HepG2 (cell line): Measurements from ENCODE around the gene DPM2. TPM values are rescaled to one million over a fixed set of nuclear protein-coding genes. Genes with fewer than 3 reads are reported as not detected.

Source experiments
- ATAC-seq: fragments of 200-7000 bp; cut with Tn5 transposase; 3 replicates; pipeline ENCODE4 v1.9.1; 2020; ENCODE audit warnings: mild to moderate bottlenecking, moderate library complexity
- BruUV-seq: library from RNA; stranded (reverse); fragments of 400-500 nt; replicated peaks from 2 replicates; lab custom pipeline; 2021; lab: Mats Ljungman, UMichigan
- CTCF ChIA-PET: fragments of 300-600 bp; formaldehyde crosslinking; extraction: SDS; loops from one replicate; lab custom pipeline; 2021; ENCODE audit warnings: low total read pairs, inconsistent platforms, low intra/inter-chr PET ratio; lab: Yijun Ruan, JAX
- POLR2A ChIA-PET: fragments of 350-600 bp; sonication (Branson Sonifier 250); formaldehyde crosslinking; loops from one replicate; lab custom pipeline; 2020; ENCODE audit warnings: antibody characterized with exemption, inconsistent platforms; lab: Yijun Ruan, JAX
- DNase-seq: peaks from one replicate; pipeline ENCODE4 v3.0.0-alpha.2; 2015; ENCODE audit warnings: low spot score
- FAIRE-seq: peaks from 3 replicates; lab custom pipeline; 2011; peaks lifted over from hg19 to GRCh38; lab: Jason Lieb, UNC
- H2AFZ ChIP-seq: one replicate; pipeline ENCODE4 v1.6.1; 2011; ENCODE audit warnings: low read length, inconsistent platforms
- H3K27ac ChIP-seq: fragments of 300-600 bp; 3 replicates; pipeline ENCODE4 v1.8.0; 2011; ENCODE audit warnings: mixed run types, mild to moderate bottlenecking, mixed read lengths, low read length, inconsistent platforms; ENCODE audit not compliant: insufficient read depth; ENCODE audit errors: extremely low read length
- H3K27me3 ChIP-seq, 2 experiments: fragments of 200-600 bp in 1 of 2; 2 replicates in 1 of 2; 3 replicates in 1 of 2; pipeline versions ENCODE4 v1.6.0 to v1.8.0; 2011; ENCODE audit warnings: low read length in 2 of 2, mild to moderate bottlenecking in 2 of 2, moderate library complexity in 2 of 2, inconsistent platforms in 1 of 2; ENCODE audit not compliant: insufficient read depth in 2 of 2, control insufficient read depth in 1 of 2
- H3K36me3 ChIP-seq, 2 experiments: fragments of 200-600 bp in 1 of 2; replicated peaks in 1 of 2; 2 replicates in 1 of 2; 3 replicates in 1 of 2; pipeline versions ENCODE4 v1.5.1 to v1.8.0; 2011; ENCODE audit warnings: low read length in 2 of 2, inconsistent platforms in 1 of 2; ENCODE audit not compliant: insufficient read depth in 2 of 2, control insufficient read depth in 1 of 2
- H3K4me1 ChIP-seq: 2 replicates; pipeline ENCODE4 v1.5.1; 2012; ENCODE audit warnings: low read length, inconsistent platforms; ENCODE audit not compliant: insufficient read depth
- H3K4me2 ChIP-seq: 2 replicates; pipeline ENCODE4 v1.6.0; 2011; ENCODE audit warnings: low read depth, low read length, inconsistent platforms
- H3K4me3 ChIP-seq, 3 experiments: fragments of 200-600 bp in 1 of 3; sonication (generic), shearing (Covaris generic) in 1 of 3; replicated peaks in 1 of 3; 2 replicates each; pipeline ENCODE4 v1.5.1; 2011 to 2016; ENCODE audit warnings: low read length in 3 of 3, inconsistent platforms in 2 of 3, low read depth in 2 of 3, mild to moderate bottlenecking in 2 of 3, control low read depth in 1 of 3, mixed read lengths in 1 of 3; ENCODE audit not compliant: insufficient read depth in 1 of 3
- H3K79me2 ChIP-seq: one replicate; pipeline ENCODE4 v1.6.1; 2011; ENCODE audit warnings: low read length, inconsistent platforms; ENCODE audit not compliant: insufficient read depth
- H3K9ac ChIP-seq: 2 replicates; pipeline ENCODE4 v1.6.0; 2011; ENCODE audit warnings: mild to moderate bottlenecking, low read depth, low read length, inconsistent platforms; ENCODE audit not compliant: insufficient read depth
- H3K9me3 ChIP-seq: 2 replicates; pipeline ENCODE4 v1.5.1; 2012; ENCODE audit warnings: mild to moderate bottlenecking, low read length
- H4K20me1 ChIP-seq: 2 replicates; pipeline ENCODE4 v1.6.0; 2011; ENCODE audit warnings: inconsistent platforms, mild to moderate bottlenecking, low read length, moderate library complexity; ENCODE audit not compliant: insufficient read depth
- AGO1 ChIP-seq: fragments of 200-400 bp; formaldehyde crosslinking; IDR thresholded peaks from 2 replicates; pipeline ENCODE4 v1.6.1; 2017; ENCODE audit warnings: mild to moderate bottlenecking, low read depth, low read length, moderate library complexity; ENCODE audit not compliant: poor library complexity, severe bottlenecking
- ARNT2 ChIP-seq: sonication (generic); formaldehyde crosslinking; IDR thresholded peaks from 2 replicates; pipeline ENCODE4 v1.8.0; 2022; ENCODE audit warnings: mild to moderate bottlenecking, low read depth, missing genetic modification reagents, moderate library complexity
- BRCA1 ChIP-seq: sonication (generic); formaldehyde crosslinking; IDR thresholded peaks from 2 replicates; pipeline ENCODE4 v1.4.0; 2020; ENCODE audit warnings: missing genetic modification reagents
- CBX2 ChIP-seq, 2 experiments: fragments of 200-600 bp in 1 of 2; sonication (generic); formaldehyde crosslinking in 1 of 2; IDR thresholded peaks; 2 replicates each; pipeline versions ENCODE4 v1.7.0 to v1.8.1; 2018 to 2022; ENCODE audit warnings: low read depth in 2 of 2, low read length in 1 of 2, mild to moderate bottlenecking in 1 of 2, missing genetic modification reagents in 1 of 2
- HNF1B ChIP-seq: sonication (generic); formaldehyde crosslinking; IDR thresholded peaks from 2 replicates; pipeline ENCODE4 v1.5.1; 2020; ENCODE audit warnings: mild to moderate bottlenecking, moderate library complexity, missing genetic modification reagents
- JDP2 ChIP-seq: sonication (generic); formaldehyde crosslinking; IDR thresholded peaks from 2 replicates; pipeline ENCODE4 v1.8.1; 2022; ENCODE audit warnings: missing genetic modification reagents, borderline replicate concordance
- PHF21A ChIP-seq: sonication (generic); formaldehyde crosslinking; IDR thresholded peaks from 2 replicates; pipeline ENCODE4 v1.5.0; 2020; ENCODE audit warnings: mild to moderate bottlenecking, missing genetic modification reagents
- PREB ChIP-seq: sonication (generic); formaldehyde crosslinking; IDR thresholded peaks from 2 replicates; pipeline ENCODE4 v1.4.0; 2020; ENCODE audit warnings: missing genetic modification reagents
- REST ChIP-seq, 2 experiments: IDR thresholded peaks; 2 replicates each; pipeline ENCODE4 v1.6.1; 2011 to 2012; ENCODE audit warnings: low read length in 2 of 2, borderline replicate concordance in 1 of 2, low read depth in 1 of 2, mild to moderate bottlenecking in 1 of 2, moderate library complexity in 1 of 2
- TAF1 ChIP-seq: sonication (generic); formaldehyde crosslinking; IDR thresholded peaks from 2 replicates; pipeline ENCODE4 v1.4.0; 2020; ENCODE audit warnings: missing genetic modification reagents
- TRIM24 ChIP-seq: sonication (generic); formaldehyde crosslinking; IDR thresholded peaks from 2 replicates; pipeline ENCODE4 v1.8.0; 2022; ENCODE audit warnings: mild to moderate bottlenecking, missing genetic modification reagents
- U2AF2 ChIP-seq: fragments of 200-400 bp; formaldehyde crosslinking; IDR thresholded peaks from 2 replicates; pipeline ENCODE4 v1.6.1; 2017; ENCODE audit warnings: low read depth, mild to moderate bottlenecking, low read length
- ZBTB46 ChIP-seq: sonication (generic); formaldehyde crosslinking; IDR thresholded peaks from 2 replicates; pipeline ENCODE4 v1.4.0; 2020; ENCODE audit warnings: mild to moderate bottlenecking, missing genetic modification reagents, borderline replicate concordance
- WGBS: methylation state at CpG from one replicate; pipeline ENCODE4 v1.1.6; 2017; ENCODE audit warnings: low lambda C conversion rate; 5-methylcytosine and 5-hydroxymethylcytosine counted together
- in situ Hi-C: cut with HindIII; loops from 2 replicates; pipeline ENCODE4 v1.10.0; 2017; ENCODE audit warnings: low pct_unique_long_range_greater_than_20kb; ENCODE audit not compliant: extremely low pct_ligation_motif_present
- intact Hi-C: fragments of 100-400 bp; cut with micrococcal nuclease; formaldehyde crosslinking; loops from one replicate; pipeline ENCODE4 v1.10.0; 2022; ENCODE audit not compliant: unreplicated experiment
- polyA plus RNA-seq, 8 experiments: library from polyadenylated mRNA; depleted of rRNA in 3 of 8; stranded (reverse) in 7 of 8; unstranded in 1 of 8; fragments of >200 nt; fragmentation: Illumina TruSeq in 4 of 8; extraction: Trizol in 4 of 8; gene quantifications; 2 replicates each; pipeline versions ENCODE4 v1.2.1 to v1.2.3, GENCODE V29; 2011 to 2016; ENCODE audit warnings: low read depth in 4 of 8, missing spikeins in 1 of 8, mixed read lengths in 1 of 8; ENCODE audit not compliant: insufficient read depth in 1 of 8
- total RNA-seq, 5 experiments: library from RNA; depleted of rRNA; stranded (reverse); fragments of >200 nt; fragmentation: Illumina TruSeq; extraction: Trizol; gene quantifications; 2 replicates each; pipeline ENCODE4 v1.2.3, GENCODE V29; 2016; ENCODE audit warnings: low read depth in 1 of 5

The DPM2 gene
- total and polyA plus RNA-seq, 2 of the 13 experiments (the other 11 are each of a cell fraction or from before 2014, with no cell fraction given), result 24.8 to 35.3 TPM

GRCh38 chr9:127962278-127962677 lies 24.6 kb upstream of the DPM2 start:
- Histone ChIP-seq H3K27me3 (no peaks in the 10 kb centered on the region), H3K9ac (no peak overlapping the region), H3K79me2 (peaks cover 86% of the 10 kb centered on the region), H3K27ac (no peak overlapping the region), H3K4me1 (peaks cover 60% of the 10 kb centered on the region), H4K20me1 (no peaks in the 10 kb centered on the region), H2AFZ (no peak overlapping the region), H3K4me3 (no peak overlapping the region), H3K4me2 (no peak overlapping the region), H3K36me3 (peaks cover 1 to 9% of the 10 kb centered on the region in 2 experiments; a peak in 3 of 5 replicates), H3K9me3 (no peaks in the 10 kb centered on the region)
- in situ Hi-C loops, result no loop called here
- TF ChIP-seq ARNT2 (CRISPR knock-in tag), result no peak
- TF ChIP-seq ZBTB46 (CRISPR knock-in tag), result no peak
- no peak for TF ChIP-seq JDP2 (CRISPR knock-in tag)
- TF ChIP-seq CBX2 (IDR thresholded peaks at IDR 0.05; ENCODE audit: low read depth, low read length), result no peak
- TF ChIP-seq CBX2 (CRISPR knock-in tag; IDR thresholded peaks at IDR 0.05; ENCODE audit: low read depth), result no peak
- TF ChIP-seq TAF1, result no peak
- TF ChIP-seq BRCA1 (CRISPR knock-in tag), result no peak
- TF ChIP-seq PREB (CRISPR knock-in tag), result no peak
- TF ChIP-seq TRIM24, result no peak
- no peak for TF ChIP-seq PHF21A (CRISPR knock-in tag)
- no peak for TF ChIP-seq HNF1B
- TF ChIP-seq AGO1, result no peak
- TF ChIP-seq REST (IDR thresholded peaks at IDR 0.05; ENCODE audit: borderline replicate concordance in 1 of 2, low read depth in 1 of 2, low read length in 2 of 2), result no peak
- TF ChIP-seq U2AF2, result no peak
- no peak for ATAC-seq
- WGBS, result 90% methylated on average over 2 of the region's 3 CpGs
- POLR2A ChIA-PET, result no interaction called here
- FAIRE-seq, result no peak
- no peak for DNase-seq
- intact Hi-C loops, result no loop called here
- CTCF ChIA-PET, result no interaction called here
- BruUV-seq, result no TSS peak
